ENCODE data around the gene RCHY1. TPM values are rescaled to one million over a fixed set of nuclear protein-coding genes. Genes with fewer than 3 reads are reported as not detected.

RCHY1 gene
- total RNA-seq, 1 experiment from 2014 or later = 33.4 TPM

DNA sequence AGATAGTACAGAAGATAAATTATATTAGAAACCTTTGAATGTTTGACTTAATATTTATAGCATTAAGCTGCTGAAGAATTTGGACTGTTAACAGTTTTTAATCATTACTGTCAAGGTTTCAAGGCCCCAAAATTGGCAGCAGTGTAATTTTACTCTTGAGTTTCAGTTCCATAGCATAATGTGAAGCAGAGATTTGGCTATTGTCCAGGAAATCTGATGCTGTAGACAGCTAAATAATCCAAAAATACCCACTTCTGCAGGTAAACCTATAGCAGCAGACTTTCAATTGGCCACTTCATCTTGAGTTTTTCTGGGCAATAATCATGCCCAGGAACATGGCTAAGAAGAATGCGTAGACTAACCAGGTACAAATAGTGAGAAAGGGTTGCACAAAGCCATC lies 85.0 kb downstream of the RCHY1 start:
- Histone ChIP-seq H3K27me3 (ENCODE audit: insufficient read depth, low read length) (no peaks in the 10 kb centered on the region), H3K36me3 (ENCODE audit: control insufficient read depth in 1 of 2, insufficient read depth in 2 of 2, low read length in 2 of 2) (no peaks in the 10 kb centered on the region), H3K79me2 (ENCODE audit: insufficient read depth, low read length) (no peaks in the 10 kb centered on the region), H3K4me2 (ENCODE audit: low read length) (no peak overlapping the region), H2AFZ (ENCODE audit: low read depth, low read length, poor library complexity, severe bottlenecking) (no peak overlapping the region), H3K9ac (ENCODE audit: low read length) (no peak overlapping the region), H3K27ac (ENCODE audit: low read depth, low read length) (no peak overlapping the region), H3K4me3 (replicated peaks in 1 of 2; ENCODE audit: low read depth in 1 of 2, low read length in 2 of 2) (no peak overlapping the region), H4K20me1 (ENCODE audit: insufficient read depth) (no peaks in the 10 kb centered on the region), H3K4me1 (ENCODE audit: control insufficient read depth in 1 of 2, insufficient read depth in 2 of 2, low read length in 2 of 2) (no peaks in the 10 kb centered on the region), H3K9me2 (ENCODE audit: insufficient read depth) (no peaks in the 10 kb centered on the region), H3K9me3 (ENCODE audit: control insufficient read depth in 1 of 2, insufficient read depth in 1 of 2, low read depth in 1 of 2, low read length in 2 of 2) (no peaks in the 10 kb centered on the region)
- ChIA-PET RAD21 (ENCODE audit: low non-redundant PET in 1 of 2, low total read pairs in 2 of 2, uncharacterized antibody in 2 of 2, unreplicated experiment in 2 of 2) (no interaction called here), POLR2A (no interaction called here), CTCF (no interaction called here)
- no peak for DNase-seq (ENCODE audit: low read depth, low spot score)
- intact Hi-C loops (cut with micrococcal nuclease) = no loop called here
- ATAC-seq = no peak
- TF ChIP-seq YY1 (IDR thresholded peaks at IDR 0.05; ENCODE audit: extremely low read depth, insufficient replicate concordance, low read depth, low read length) = no peak
- TF ChIP-seq SRF (IDR thresholded peaks at IDR 0.05; ENCODE audit: low read depth) = no peak
- TF ChIP-seq, protein P1, sequence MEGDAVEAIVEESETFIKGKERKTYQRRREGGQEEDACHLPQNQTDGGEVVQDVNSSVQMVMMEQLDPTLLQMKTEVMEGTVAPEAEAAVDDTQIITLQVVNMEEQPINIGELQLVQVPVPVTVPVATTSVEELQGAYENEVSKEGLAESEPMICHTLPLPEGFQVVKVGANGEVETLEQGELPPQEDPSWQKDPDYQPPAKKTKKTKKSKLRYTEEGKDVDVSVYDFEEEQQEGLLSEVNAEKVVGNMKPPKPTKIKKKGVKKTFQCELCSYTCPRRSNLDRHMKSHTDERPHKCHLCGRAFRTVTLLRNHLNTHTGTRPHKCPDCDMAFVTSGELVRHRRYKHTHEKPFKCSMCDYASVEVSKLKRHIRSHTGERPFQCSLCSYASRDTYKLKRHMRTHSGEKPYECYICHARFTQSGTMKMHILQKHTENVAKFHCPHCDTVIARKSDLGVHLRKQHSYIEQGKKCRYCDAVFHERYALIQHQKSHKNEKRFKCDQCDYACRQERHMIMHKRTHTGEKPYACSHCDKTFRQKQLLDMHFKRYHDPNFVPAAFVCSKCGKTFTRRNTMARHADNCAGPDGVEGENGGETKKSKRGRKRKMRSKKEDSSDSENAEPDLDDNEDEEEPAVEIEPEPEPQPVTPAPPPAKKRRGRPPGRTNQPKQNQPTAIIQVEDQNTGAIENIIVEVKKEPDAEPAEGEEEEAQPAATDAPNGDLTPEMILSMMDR (IDR thresholded peaks at IDR 0.05 in 2 of 3, conservative IDR thresholded peaks at IDR 0.05 in 1 of 3; ENCODE audit: borderline replicate concordance in 1 of 3, insufficient read depth in 1 of 3, low read depth in 2 of 3, low read length in 2 of 3) = no peak
- no peak for TF ChIP-seq CBX3 (IDR thresholded peaks at IDR 0.05; ENCODE audit: low read depth)
- no peak for TF ChIP-seq SP1 (IDR thresholded peaks at IDR 0.05; ENCODE audit: low read depth)
- TF ChIP-seq, protein P2, sequence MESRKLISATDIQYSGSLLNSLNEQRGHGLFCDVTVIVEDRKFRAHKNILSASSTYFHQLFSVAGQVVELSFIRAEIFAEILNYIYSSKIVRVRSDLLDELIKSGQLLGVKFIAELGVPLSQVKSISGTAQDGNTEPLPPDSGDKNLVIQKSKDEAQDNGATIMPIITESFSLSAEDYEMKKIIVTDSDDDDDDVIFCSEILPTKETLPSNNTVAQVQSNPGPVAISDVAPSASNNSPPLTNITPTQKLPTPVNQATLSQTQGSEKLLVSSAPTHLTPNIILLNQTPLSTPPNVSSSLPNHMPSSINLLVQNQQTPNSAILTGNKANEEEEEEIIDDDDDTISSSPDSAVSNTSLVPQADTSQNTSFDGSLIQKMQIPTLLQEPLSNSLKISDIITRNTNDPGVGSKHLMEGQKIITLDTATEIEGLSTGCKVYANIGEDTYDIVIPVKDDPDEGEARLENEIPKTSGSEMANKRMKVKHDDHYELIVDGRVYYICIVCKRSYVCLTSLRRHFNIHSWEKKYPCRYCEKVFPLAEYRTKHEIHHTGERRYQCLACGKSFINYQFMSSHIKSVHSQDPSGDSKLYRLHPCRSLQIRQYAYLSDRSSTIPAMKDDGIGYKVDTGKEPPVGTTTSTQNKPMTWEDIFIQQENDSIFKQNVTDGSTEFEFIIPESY (IDR thresholded peaks at IDR 0.05; ENCODE audit: extremely low read depth, insufficient replicate concordance, low read length) = no peak
- TF ChIP-seq JUND (IDR thresholded peaks at IDR 0.05) = no peak
- no peak for TF ChIP-seq POLR2AphosphoS5 (IDR thresholded peaks at IDR 0.05; ENCODE audit: low read depth, low read length)
- no peak for TF ChIP-seq POLR2A (IDR thresholded peaks at IDR 0.05; ENCODE audit: borderline replicate concordance, extremely low read depth, insufficient read depth, insufficient read length)
- no peak for TF ChIP-seq ZNF274 (IDR thresholded peaks at IDR 0.05; ENCODE audit: low read depth, low read length)
- no peak for TF ChIP-seq CEBPB (IDR thresholded peaks at IDR 0.05; ENCODE audit: low read depth)
- no peak for TF ChIP-seq ELF1 (IDR thresholded peaks at IDR 0.05; ENCODE audit: borderline replicate concordance, low read depth)
- no peak for TF ChIP-seq TCF7L2 (IDR thresholded peaks at IDR 0.05; ENCODE audit: borderline replicate concordance, extremely low read depth, insufficient read depth, insufficient read length)
- TF ChIP-seq SIN3A (IDR thresholded peaks at IDR 0.05; ENCODE audit: low read depth) = no peak
- TF ChIP-seq, protein P3, sequence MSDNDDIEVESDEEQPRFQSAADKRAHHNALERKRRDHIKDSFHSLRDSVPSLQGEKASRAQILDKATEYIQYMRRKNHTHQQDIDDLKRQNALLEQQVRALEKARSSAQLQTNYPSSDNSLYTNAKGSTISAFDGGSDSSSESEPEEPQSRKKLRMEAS (IDR thresholded peaks at IDR 0.05) = no peak
- no peak for TF ChIP-seq EGR1 (IDR thresholded peaks at IDR 0.05; ENCODE audit: low read depth)
- TF ChIP-seq EZH2phosphoT487 (IDR thresholded peaks at IDR 0.05; ENCODE audit: borderline replicate concordance) = no peak
- TF ChIP-seq, protein P4, sequence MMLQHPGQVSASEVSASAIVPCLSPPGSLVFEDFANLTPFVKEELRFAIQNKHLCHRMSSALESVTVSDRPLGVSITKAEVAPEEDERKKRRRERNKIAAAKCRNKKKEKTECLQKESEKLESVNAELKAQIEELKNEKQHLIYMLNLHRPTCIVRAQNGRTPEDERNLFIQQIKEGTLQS (IDR thresholded peaks at IDR 0.05) = no peak
- no peak for TF ChIP-seq ZFX (IDR thresholded peaks at IDR 0.05)
- no peak for TF ChIP-seq EZH2 (IDR thresholded peaks at IDR 0.05)
- no TSS peak for BruUV-seq (replicated peaks)

Measured in HCT116 (cell line).